Mesenteric fat pad (tissue), 1 donor: ENCODE data around the gene TEX264. TPM values are rescaled to one million over a fixed set of nuclear protein-coding genes. Genes with fewer than 3 reads are reported as not detected.
"Not testable (repeated sequence)": the region's sequence is repeated elsewhere in the genome, so short reads cannot be mapped to it uniquely, and the experiment has no call there.

ENCODE experiments used
- DNase-seq: peaks from one replicate; pipeline ENCODE4 v3.0.0-alpha.2; 2020; ENCODE audit warnings: low spot score
- total RNA-seq: library from RNA; stranded (reverse); fragmentation: NEBNext Ultra II Directional; extraction: Animal tissue kit (Norgen Biotek cat#: 25700); gene quantifications from one replicate; pipeline ENCODE4 v1.2.1, GENCODE V29; 2021
- donor health status: DM: yes; HTN: yes; CAD: no.

TEX264 gene
- total RNA-seq, 1 donor from 2014 or later: 35.4 TPM

GRCh38 chr3:51715231-51715976 lies 44.4 kb downstream of the TEX264 start:
- peak; percentile 88 for DNase-seq

GRCh38 chr3:51715977-51716294 lies 44.9 kb downstream of the TEX264 start:
- no peak for DNase-seq

- no peak for DNase-seq
Observed at GRCh38 chr3:51716805-51717204, 45.8 kb downstream of the TEX264 start.

- DNase-seq: no peak
Observed at GRCh38 chr3:51717446-51717845, 46.4 kb downstream of the TEX264 start.

GRCh38 chr3:51717947-51718346 lies 46.9 kb downstream of the TEX264 start:
- no peak for DNase-seq

- peak; percentile 87 for DNase-seq
Observed at GRCh38 chr3:51718547-51719409, 47.7 kb downstream of the TEX264 start.

GRCh38 chr3:51719410-51720025 lies 48.5 kb downstream of the TEX264 start:
- no peak for DNase-seq

- no peak for DNase-seq
Observed at GRCh38 chr3:51720292-51721061, 49.4 kb downstream of the TEX264 start.

- DNase-seq: no peak
Observed at GRCh38 chr3:51721062-51721745, 50.2 kb downstream of the TEX264 start.

- no peak for DNase-seq
Observed at GRCh38 chr3:51722362-51722761, 51.3 kb downstream of the TEX264 start.

- no peak for DNase-seq
Observed at GRCh38 chr3:51727500-51727899, 56.4 kb downstream of the TEX264 start.

GRCh38 chr3:51729042-51729633 lies 58.1 kb downstream of the TEX264 start:
- no peak for DNase-seq

- no peak for DNase-seq
Observed at GRCh38 chr3:51733859-51734571, 63.0 kb downstream of the TEX264 start.

- DNase-seq: no peak
Observed at GRCh38 chr3:51734572-51734907, 63.5 kb downstream of the TEX264 start.

GRCh38 chr3:51735039-51735438 lies 64.0 kb downstream of the TEX264 start:
- no peak for DNase-seq

- no peak for DNase-seq
Observed at GRCh38 chr3:51735950-51736349, 64.9 kb downstream of the TEX264 start.

GRCh38 chr3:51739110-51739509 lies 68.1 kb downstream of the TEX264 start:
- no peak for DNase-seq

- not testable (repeated sequence) for DNase-seq
Observed at GRCh38 chr3:51742320-51742719, 71.3 kb downstream of the TEX264 start.

- DNase-seq: not testable (repeated sequence)
Observed at GRCh38 chr3:51742978-51743377, 71.9 kb downstream of the TEX264 start.

GRCh38 chr3:51747840-51748239 lies 76.8 kb downstream of the TEX264 start:
- DNase-seq: no peak
